Caco-2 (cell line): Measurements from ENCODE around the gene CLEC4G. TPM values are rescaled to one million over a fixed set of nuclear protein-coding genes. Genes with fewer than 3 reads are reported as not detected.

Experiments
- BruUV-seq: library from RNA; stranded (reverse); fragments of 400-500 nt; replicated peaks from 2 replicates; lab custom pipeline; 2021; lab: Mats Ljungman, UMichigan
- CTCF ChIA-PET: fragments of 300-600 bp; sonication (Branson Sonifier 250); formaldehyde crosslinking; loops from one replicate; lab custom pipeline; 2022; ENCODE audit warnings: antibody characterized with exemption; lab: Charles Lee
- POLR2A ChIA-PET: fragments of 300-600 bp; sonication (Branson Sonifier 250); formaldehyde crosslinking; loops from one replicate; lab custom pipeline; 2022; ENCODE audit warnings: antibody characterized with exemption; lab: Charles Lee
- DNase-seq, 2 experiments: peaks; one replicate each; pipeline versions ENCODE4 v3.0.0 to v3.0.0-alpha.2; 2020 to 2022
- H3K27me3 ChIP-seq: replicated peaks from 2 replicates; pipeline ENCODE4 v1.6.0; 2011; ENCODE audit warnings: low read length; ENCODE audit not compliant: control insufficient read depth, insufficient read depth
- H3K36me3 ChIP-seq: 2 replicates; pipeline ENCODE4 v1.5.1; 2011; ENCODE audit warnings: low read length; ENCODE audit not compliant: control insufficient read depth, insufficient read depth
- H3K4me1 ChIP-seq: fragments of 250-450 bp; sonication (Bioruptor Pico); 2 replicates; pipeline ENCODE4 v1.5.1; 2020; ENCODE audit warnings: mild to moderate bottlenecking
- H3K4me3 ChIP-seq: 2 replicates; pipeline ENCODE4 v1.5.1; 2011; ENCODE audit warnings: low read depth, mild to moderate bottlenecking, control low read depth, low read length
- H3K9me3 ChIP-seq: fragments of 250-450 bp; sonication (Bioruptor Pico); 2 replicates; pipeline ENCODE4 v1.5.1; 2020; ENCODE audit warnings: mild to moderate bottlenecking, moderate library complexity
- H3K27ac Mint-ChIP-seq: one replicate; pipeline ENCODE4 v1.8.0; 2022; ENCODE audit warnings: mixed read lengths; ENCODE audit not compliant: unreplicated experiment
- H3K27me3 Mint-ChIP-seq: one replicate; pipeline ENCODE4 v1.8.0; 2022; ENCODE audit warnings: mixed read lengths; ENCODE audit not compliant: insufficient read depth, unreplicated experiment
- H3K36me3 Mint-ChIP-seq: one replicate; pipeline ENCODE4 v1.8.0; 2022; ENCODE audit warnings: mild to moderate bottlenecking, mixed read lengths; ENCODE audit not compliant: insufficient read depth, unreplicated experiment
- H3K4me1 Mint-ChIP-seq: one replicate; pipeline ENCODE4 v1.8.0; 2022; ENCODE audit warnings: low read depth, mixed read lengths; ENCODE audit not compliant: unreplicated experiment
- H3K4me3 Mint-ChIP-seq: one replicate; pipeline ENCODE4 v1.8.0; 2022; ENCODE audit warnings: mild to moderate bottlenecking, moderate library complexity, mixed read lengths; ENCODE audit not compliant: unreplicated experiment
- H3K9me3 Mint-ChIP-seq: one replicate; pipeline ENCODE4 v1.8.0; 2022; ENCODE audit warnings: mixed read lengths; ENCODE audit not compliant: unreplicated experiment
- intact Hi-C: fragments of 100-400 bp; cut with micrococcal nuclease; formaldehyde crosslinking; loops from one replicate; pipeline ENCODE4 v1.10.0; 2022; ENCODE audit not compliant: unreplicated experiment
- total RNA-seq: library from RNA; stranded (reverse); gene quantifications from 2 replicates; pipeline ENCODE4 v1.2.3, GENCODE V29; 2022
- TF ChIP-seq, protein P1 (sequence below), 2 experiments: fragments of 200-600 bp in 1 of 2; IDR thresholded peaks; 1 replicate in 1 of 2; 2 replicates in 1 of 2; pipeline versions ENCODE4 v1.5.1 to v1.8.0; 2011 to 2022; ENCODE audit warnings: antibody characterized with exemption in 1 of 2, control low read depth in 1 of 2, inconsistent platforms in 1 of 2, low read depth in 1 of 2, low read length in 1 of 2, mild to moderate bottlenecking in 1 of 2, moderate library complexity in 1 of 2; ENCODE audit not compliant: insufficient read depth in 1 of 2, severe bottlenecking in 1 of 2, unreplicated experiment in 1 of 2

CLEC4G gene
- total RNA-seq, 1 experiment from 2014 or later: not detected

DNA sequence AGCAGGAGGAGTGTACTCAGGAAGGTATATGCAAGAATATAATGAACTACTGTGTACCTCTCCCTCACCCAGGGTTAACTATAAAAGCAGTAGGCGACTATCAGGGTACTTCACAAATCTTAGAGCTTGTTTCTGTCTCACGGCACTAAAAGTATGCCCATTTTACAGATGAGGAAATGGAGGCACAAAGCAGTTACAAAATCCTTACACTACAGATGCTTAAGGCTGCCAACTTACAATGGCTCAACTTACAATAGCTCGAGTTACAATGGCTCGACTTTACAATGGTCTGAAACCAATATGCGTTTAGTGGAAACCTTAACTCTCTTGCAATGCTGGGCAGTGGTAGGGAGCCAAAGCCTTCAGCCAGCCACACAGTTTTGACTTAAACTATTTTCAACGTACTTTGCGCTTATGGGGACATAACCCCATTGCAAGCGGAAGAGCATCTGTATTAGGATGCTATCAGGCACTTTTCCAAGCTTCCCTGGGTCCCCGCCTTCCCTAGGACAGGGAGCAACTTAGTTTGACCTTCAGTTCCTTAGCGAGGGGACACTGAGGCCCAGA is 34.1 kb downstream of the CLEC4G start:
- no peaks in the 10 kb centered on the region for H3K4me1 ChIP-seq
- ChIA-PET CTCF (interaction anchor here (0.6 to 1.5 kb wide), 3 partner anchors 17 to 129 kb away, joined by 3 to 5 read pairs (median 3); partner anchors contain the start of gene TRAPPC5), POLR2A (no interaction called here)
- no peaks in the 10 kb centered on the region for H3K4me1 Mint-ChIP-seq
- DNase-seq: no peak
- H3K9me3 Mint-ChIP-seq: no peaks in the 10 kb centered on the region
- H3K4me3 ChIP-seq: no peak overlapping the region
- H3K9me3 ChIP-seq: no peaks in the 10 kb centered on the region
- H3K36me3 ChIP-seq: no peaks in the 10 kb centered on the region
- no TSS peak for BruUV-seq
- no peak overlapping the region for H3K27ac Mint-ChIP-seq
- TF ChIP-seq, protein P1, sequence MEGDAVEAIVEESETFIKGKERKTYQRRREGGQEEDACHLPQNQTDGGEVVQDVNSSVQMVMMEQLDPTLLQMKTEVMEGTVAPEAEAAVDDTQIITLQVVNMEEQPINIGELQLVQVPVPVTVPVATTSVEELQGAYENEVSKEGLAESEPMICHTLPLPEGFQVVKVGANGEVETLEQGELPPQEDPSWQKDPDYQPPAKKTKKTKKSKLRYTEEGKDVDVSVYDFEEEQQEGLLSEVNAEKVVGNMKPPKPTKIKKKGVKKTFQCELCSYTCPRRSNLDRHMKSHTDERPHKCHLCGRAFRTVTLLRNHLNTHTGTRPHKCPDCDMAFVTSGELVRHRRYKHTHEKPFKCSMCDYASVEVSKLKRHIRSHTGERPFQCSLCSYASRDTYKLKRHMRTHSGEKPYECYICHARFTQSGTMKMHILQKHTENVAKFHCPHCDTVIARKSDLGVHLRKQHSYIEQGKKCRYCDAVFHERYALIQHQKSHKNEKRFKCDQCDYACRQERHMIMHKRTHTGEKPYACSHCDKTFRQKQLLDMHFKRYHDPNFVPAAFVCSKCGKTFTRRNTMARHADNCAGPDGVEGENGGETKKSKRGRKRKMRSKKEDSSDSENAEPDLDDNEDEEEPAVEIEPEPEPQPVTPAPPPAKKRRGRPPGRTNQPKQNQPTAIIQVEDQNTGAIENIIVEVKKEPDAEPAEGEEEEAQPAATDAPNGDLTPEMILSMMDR (IDR thresholded peaks at IDR 0.05; ENCODE audit: insufficient read depth in 1 of 2, low read depth in 1 of 2, low read length in 1 of 2, severe bottlenecking in 1 of 2, unreplicated experiment in 1 of 2): no peak
- no peaks in the 10 kb centered on the region for H3K36me3 Mint-ChIP-seq
- no peaks in the 10 kb centered on the region for H3K27me3 Mint-ChIP-seq
- H3K27me3 ChIP-seq: no peaks in the 10 kb centered on the region
- intact Hi-C loops: no loop called here
- no peak overlapping the region for H3K4me3 Mint-ChIP-seq

DNA sequence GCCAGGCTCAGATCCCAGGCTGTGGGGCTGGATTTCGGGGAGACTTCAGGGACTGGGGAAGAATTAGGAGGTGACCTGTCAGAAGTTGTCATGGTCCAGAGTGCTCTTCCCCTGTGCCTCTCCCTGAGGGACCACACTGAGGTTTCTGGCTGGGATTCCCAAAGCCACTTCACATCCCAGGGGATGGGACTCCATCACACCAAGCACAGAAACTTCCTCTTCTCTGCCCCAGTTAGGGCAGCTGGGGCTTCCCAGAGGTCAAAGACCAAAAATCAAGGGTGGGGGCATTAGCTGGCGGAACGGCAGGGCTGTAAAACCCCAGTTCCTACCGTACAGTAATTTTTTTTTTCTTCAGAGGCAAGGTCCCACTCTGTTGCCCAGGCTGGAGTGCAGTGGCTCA is 37.4 kb downstream of the CLEC4G start:
- no peak for DNase-seq
- TF ChIP-seq, protein P1 (IDR thresholded peaks at IDR 0.05; ENCODE audit: insufficient read depth in 1 of 2, low read depth in 1 of 2, low read length in 1 of 2, severe bottlenecking in 1 of 2, unreplicated experiment in 1 of 2): no peak
- intact Hi-C loops: no loop called here
- BruUV-seq: no TSS peak
- Mint-ChIP-seq H3K27me3 (no peaks in the 10 kb centered on the region), H3K36me3 (no peaks in the 10 kb centered on the region), H3K9me3 (no peaks in the 10 kb centered on the region), H3K4me3 (no peak overlapping the region), H3K27ac (no peak overlapping the region), H3K4me1 (no peaks in the 10 kb centered on the region)
- ChIA-PET POLR2A (no interaction called here), CTCF (no interaction called here)
- Histone ChIP-seq H3K4me3 (no peak overlapping the region), H3K27me3 (no peaks in the 10 kb centered on the region), H3K4me1 (no peaks in the 10 kb centered on the region), H3K9me3 (no peaks in the 10 kb centered on the region), H3K36me3 (no peaks in the 10 kb centered on the region)

DNA sequence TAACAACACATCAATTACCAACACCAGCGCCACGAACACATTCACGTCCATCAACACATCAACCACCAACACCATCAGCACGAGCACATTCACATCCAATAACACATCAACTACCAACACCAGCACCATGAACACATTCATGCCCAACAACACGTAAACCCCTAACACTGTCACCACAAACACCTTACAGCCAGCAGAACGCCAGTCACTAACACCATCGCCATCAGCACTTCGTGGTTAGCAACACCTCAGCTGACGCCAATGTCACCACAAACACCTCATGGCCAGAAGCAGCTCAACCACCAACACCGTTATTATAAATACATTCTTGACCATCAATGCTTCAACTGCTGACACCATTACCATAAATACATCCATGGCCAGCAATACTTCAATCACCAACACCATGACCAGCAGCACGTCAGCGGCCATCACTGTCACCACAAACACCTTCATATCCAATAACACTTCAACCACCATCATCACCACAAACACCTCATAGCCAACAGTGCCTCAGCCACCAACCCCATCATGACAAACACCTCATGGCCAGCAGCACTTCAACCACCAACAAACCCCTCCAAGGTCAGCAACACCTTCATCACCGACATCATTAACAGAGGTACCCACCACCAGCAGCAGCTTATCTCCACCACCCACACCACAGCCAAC is 39.4 kb downstream of the CLEC4G start:
- no TSS peak for BruUV-seq
- intact Hi-C loops: no loop called here
- Mint-ChIP-seq H3K36me3 (no peaks in the 10 kb centered on the region), H3K9me3 (no peaks in the 10 kb centered on the region), H3K27me3 (no peaks in the 10 kb centered on the region), H3K4me3 (no peak overlapping the region), H3K27ac (no peak overlapping the region), H3K4me1 (no peaks in the 10 kb centered on the region)
- Histone ChIP-seq H3K27me3 (no peaks in the 10 kb centered on the region), H3K36me3 (no peaks in the 10 kb centered on the region), H3K4me3 (no peak overlapping the region), H3K4me1 (no peaks in the 10 kb centered on the region), H3K9me3 (no peaks in the 10 kb centered on the region)
- ChIA-PET CTCF (no interaction called here), POLR2A (no interaction called here)
- TF ChIP-seq, protein P1 (IDR thresholded peaks at IDR 0.05; ENCODE audit: insufficient read depth in 1 of 2, low read depth in 1 of 2, low read length in 1 of 2, severe bottlenecking in 1 of 2, unreplicated experiment in 1 of 2): no peak
- DNase-seq: no peak
